NCI-H1092 treated with DMSO at 0.1 percent for 48 hours (cell line): ENCODE measurements around the gene MESD.

Experiments
- DNase-seq: peaks from one replicate; lab custom pipeline; 2025; lab: John Stamatoyannopoulos, UW

The MESD gene

GRCh38 chr15:80904998-80905397 lies 84.6 kb downstream of the MESD start:
- no peak for DNase-seq

GRCh38 chr15:80902298-80902801 lies 87.3 kb downstream of the MESD start:
- no peak for DNase-seq

GRCh38 chr15:80898040-80898439 lies 91.6 kb downstream of the MESD start:
- no peak for DNase-seq
